Ecto neural progenitor cell (in vitro differentiated cells): ENCODE measurements around the gene MAP2K6.

ENCODE experiments used
- DNase-seq: peaks from one replicate; pipeline ENCODE4 v3.0.0-alpha.2; 2018; ENCODE audit warnings: low spot score

The MAP2K6 gene

DNA sequence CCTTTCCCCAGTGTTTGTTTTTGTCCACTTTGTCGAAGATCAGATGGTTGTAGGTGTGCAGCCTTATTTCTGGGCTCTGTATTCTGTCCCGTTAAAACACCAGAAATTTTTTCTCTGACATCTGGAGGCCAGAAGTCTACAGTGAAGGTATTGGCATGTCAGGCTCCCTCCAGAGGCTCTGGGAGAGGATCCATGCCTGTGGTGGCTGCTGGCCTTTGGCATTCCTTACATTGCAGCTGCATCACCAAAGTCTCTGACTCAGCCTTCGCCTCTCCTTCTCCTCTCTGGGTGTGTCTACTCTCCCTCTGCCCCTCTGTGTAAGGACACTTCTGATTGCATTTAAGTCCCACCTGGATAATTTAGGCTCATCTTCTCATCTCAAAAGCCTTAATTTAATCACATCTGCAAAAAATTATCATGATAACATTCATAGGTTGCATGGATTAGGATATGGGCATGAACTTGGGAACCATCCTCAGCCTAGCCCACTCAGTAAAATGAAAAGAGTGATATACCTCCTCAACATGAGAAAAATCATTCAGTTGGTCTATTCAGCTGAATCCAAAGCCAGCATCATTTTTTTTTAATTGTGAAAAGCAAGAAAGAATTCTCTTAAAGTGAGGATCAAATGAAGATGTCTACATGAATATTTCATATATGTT is 78.0 kb downstream of the MAP2K6 start:
- peak; percentile 58 for DNase-seq

DNA sequence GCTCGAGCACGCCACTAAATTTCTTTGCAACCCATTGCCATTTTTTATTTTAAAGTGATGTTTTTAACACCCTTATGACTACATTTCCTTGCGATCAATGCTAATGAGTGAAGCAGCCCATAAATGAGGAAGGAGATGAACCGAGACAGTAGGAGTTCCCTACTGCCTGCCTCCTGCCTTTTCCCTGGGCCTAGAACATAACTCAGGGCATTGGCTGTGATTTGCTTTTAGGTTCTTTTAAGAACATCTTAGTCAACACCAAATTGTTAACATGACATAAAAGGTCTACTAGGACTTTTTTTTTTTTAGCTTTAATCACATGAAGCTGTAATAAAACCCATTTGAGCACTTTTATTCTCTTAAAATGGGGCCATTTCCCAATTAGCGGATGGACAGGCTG is 81.3 kb downstream of the MAP2K6 start:
- DNase-seq, result no peak

DNA sequence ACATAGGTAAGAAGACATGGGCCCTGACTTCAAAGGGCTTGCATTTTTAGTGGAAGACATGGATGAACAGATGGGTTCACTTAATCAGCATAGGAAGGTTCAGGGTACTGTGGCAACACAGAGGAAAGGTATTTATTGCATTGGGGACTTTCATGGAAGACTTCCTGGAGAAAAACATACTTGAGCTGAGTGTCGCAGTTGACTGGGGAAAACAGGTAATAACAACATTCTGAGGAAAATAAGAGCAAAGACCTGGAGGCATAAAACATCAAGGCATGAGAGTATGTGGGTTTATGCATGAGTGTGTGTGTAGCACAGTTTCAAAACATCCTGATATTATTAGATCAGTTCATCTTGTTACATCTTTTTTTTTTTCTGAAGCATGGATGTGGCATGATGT is 82.7 kb downstream of the MAP2K6 start:
- DNase-seq, result no peak

DNA sequence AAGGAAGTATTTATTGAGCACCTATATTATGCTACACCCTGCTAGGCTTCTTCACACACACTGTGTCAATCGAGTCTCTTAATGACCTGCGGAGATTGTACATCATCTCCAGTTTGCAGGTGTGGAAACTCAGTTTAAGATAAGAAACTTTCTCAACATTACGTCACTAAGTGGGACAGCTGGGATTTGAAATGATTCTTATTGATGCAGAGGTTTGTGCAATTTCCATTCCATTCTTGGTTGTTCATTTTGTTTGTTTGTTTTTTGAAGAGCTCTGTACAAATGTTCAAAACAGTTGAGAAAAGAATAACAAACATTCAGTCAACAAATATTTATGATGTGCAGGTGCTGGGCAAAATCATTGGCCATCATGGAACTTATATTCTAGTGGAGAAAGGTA is 84.8 kb downstream of the MAP2K6 start:
- DNase-seq, result no peak

DNA sequence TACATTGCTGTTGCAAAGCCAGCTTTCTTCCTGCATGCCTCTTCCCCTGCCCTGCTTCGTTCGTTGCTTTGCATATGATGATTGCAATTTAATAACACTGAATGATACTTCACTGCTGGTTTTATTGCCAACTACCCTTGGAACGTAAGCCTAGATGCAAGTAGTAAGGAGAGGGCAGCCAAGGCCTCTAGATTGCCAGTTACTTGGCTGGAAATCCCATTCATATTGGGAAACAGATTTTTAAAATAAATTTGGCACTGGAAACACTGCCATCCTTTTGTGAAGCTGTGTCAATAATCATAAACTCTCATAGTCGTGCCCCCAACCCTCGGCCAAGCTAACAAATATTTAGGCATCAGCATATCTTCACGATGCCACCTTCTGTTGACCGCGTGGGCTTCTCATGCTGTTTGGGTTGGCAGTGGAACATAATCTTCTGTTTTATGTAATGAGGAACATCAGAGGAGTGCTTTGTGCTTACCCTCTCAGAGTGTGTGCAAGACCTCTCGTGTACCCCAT is 86.5 kb downstream of the MAP2K6 start:
- DNase-seq, result no peak

DNA sequence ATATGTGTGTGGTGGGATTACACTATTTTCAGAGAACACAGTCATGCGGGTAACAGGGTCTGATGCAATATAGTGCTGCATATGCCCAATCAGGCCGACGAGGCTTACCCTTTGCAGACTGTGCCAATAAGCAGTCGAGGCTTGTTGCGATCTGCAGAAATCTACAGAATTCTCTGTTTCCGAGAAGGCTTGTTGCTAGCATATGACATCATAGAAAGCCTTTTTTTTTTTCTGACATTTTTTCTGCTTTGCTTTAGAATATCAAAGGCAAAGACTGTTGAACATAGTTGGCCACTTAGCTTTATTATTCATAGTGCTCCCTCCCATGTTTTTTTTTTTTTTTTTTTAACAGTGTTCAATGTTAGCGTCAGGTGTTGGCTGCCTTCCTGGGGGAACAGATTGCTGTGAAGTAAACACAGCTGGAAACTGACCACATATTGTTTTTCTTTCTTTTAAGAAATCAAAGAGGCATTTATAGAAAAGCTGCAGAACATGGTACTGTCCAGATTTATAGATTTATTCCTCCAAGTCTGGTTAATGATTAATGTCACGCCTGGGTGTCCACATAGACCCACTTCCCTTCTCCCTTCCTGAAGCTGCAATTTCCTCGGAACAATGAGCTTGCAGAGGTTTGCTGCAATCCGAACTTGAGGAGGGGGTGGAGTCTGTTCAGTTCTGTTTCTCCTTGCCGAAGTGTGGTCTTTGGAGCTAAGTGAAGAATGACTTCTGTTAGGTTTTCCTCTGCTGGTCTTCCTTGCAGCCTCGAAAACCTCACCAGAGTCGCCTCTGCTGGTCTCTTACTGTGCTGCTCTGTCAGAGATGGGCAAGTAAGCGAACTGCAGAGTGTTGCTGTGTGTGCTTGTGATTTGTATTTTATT is 87.3 kb downstream of the MAP2K6 start:
- no peak for DNase-seq

DNA sequence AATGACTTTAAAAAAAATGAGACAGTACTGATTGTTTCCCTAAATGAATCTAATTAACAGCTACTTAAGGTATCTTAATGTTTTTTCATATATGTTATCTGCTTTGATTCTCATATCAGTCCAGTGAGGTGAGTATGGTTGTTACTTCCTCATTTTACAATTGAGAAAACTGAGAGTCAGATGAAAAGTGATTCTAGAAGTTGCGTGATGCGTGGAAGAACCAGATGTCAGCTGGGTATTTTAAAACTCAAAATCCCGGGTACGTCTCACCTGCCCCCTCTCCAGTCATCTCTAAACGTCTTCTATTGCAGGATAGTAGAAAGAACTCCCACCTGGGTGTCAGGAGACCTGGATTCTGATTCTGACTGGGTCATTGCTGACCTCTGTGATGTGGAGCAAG is 89.2 kb downstream of the MAP2K6 start:
- no peak for DNase-seq

DNA sequence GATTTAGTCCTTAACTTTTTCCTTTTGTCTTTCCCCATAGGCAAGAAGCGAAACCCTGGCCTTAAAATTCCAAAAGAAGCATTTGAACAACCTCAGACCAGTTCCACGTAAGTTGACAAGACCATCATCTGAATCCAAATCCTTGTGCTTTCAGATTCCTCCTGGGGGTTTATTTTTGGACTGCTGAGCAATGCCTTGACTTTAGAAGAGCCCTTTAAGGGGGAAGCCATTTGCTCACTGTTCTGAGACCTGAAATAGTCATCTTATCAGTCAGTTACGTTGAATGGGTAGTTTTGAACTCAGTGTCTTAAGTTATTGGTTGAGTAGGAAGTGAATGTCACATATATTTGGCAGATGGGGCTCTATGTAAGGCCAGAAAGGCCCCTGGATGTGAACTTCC is 91.2 kb downstream of the MAP2K6 start:
- no peak for DNase-seq

DNA sequence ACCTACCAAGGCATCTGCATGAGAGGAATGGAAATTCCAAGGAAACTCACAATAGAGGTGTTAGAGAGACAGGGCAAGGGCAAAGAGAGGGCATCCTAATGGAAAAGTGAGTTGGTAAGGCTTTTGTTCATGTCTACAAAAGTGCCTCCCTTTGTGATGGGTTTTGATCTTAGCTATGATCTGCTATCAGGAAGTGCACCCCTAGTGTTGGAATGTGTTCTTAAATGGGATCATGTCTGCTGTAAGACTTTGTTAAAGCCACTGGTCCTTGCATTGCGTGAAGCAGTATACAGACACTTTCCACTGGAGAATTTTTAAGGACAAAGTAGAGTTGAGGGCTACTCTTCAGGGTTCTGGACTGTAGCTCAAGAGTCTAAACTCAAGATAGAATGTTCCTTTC is 92.0 kb downstream of the MAP2K6 start:
- DNase-seq, result no peak

DNA sequence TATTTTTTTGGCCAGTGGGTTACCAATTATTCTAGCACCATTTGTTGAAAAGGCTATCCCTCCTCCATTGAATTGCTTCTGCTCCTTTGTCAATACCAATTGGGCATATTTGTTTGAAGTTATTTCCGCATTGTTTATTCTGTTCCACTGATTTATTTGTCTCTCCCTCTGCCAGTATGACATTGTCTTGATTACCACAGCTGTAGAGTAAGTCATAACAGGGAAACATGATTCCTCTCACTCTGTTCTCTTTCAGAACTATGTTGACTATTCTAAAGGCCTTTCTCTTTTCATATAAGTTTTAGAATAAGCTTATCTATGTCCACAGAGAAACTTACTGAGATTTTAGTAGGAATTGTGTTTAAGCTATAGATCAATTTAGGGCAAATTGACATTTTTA is 94.3 kb downstream of the MAP2K6 start:
- DNase-seq, result no peak

DNA sequence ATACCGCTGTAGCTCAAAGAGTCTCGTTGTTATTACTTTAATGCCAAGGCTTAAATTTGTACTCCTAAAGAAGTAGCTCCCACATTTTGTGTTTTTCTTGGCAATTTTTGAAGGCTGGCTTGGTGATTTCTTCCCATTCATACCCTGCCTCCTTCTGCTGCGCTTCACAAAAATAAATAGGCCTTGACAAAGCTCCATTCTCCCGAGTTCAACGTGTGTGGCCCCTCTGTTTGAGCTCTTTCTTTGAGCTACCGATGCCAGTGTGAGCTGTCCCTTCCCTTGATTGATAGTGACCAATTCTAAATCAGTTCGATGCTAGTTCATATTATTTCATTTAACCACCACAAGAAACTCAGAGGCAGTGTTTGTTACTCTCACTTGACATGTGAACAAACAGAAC is 96.8 kb downstream of the MAP2K6 start:
- DNase-seq, result no peak

DNA sequence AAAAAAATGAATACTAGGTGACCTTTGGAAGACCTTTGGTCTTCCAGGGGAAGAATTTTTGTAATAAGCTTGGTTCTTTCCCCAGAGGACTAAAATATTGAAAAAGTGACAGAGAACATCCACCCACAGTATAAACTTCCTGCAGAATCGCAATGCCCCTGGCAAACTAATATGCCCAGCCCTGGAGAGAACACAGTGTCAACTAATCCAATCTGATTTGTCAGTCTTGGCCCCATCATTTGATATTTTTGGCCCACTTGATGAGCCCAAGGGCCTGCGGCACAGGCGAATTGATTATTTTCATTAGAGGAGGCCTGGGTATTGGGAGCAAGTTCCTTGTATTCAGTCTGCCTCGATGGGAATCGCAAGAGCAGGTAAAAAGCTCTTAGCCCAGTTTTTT is 98.4 kb downstream of the MAP2K6 start:
- DNase-seq, result no peak

DNA sequence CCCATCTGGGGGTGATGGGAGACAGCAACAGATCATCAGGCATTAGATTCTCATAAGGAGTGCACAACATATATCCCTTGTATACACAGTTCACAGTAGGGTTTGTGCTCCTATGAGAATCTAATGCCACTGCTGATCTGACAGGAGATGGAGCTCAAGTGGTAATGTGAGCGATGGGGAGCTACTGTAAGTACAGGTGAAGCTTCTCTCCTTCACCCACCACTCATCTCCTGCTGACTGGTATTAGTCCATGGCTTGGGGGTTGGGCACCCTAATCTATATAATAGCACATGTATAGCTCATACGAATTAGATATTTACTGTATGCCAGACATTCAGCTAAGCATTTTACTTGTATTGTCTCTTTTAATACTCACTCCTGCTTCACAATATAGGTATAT is 101.7 kb downstream of the MAP2K6 start:
- no peak for DNase-seq

DNA sequence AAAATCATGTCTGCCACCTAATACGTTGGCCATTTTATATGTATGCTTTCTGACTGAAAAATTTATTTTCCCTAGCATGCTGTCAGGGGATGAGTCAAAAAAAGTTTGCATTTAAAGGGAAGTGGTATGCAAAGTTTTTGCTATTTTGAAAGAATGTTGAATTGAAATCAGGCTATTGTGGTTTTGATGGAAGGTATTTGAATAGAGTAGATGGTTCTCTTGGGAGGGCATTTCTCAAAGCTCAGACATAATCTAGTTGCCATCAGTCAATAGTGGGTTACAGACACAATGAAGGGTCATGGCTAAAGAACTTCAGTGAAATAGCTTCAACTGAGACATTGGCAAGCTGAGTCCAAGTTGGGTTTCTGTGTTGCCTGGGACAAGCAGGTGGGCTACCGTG is 102.4 kb downstream of the MAP2K6 start:
- no peak for DNase-seq

DNA sequence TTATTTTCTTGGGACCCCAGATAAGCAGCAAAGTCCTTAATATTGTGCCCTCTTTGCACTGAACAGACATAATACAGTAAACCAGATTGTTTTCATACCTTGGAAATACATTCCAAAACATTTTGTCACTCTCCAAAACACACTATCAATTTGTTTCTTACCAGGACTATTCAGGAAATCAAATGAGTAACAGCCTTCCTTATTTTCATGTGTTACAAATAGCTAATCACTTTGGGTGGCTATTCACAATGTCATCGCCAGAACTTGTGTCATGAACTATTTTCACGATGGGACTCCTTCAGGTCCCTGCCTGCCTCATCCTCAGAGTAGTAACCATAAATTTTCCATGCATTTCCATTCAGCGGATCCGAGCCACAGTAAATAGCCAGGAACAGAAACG is 104.5 kb downstream of the MAP2K6 start:
- no peak for DNase-seq

DNA sequence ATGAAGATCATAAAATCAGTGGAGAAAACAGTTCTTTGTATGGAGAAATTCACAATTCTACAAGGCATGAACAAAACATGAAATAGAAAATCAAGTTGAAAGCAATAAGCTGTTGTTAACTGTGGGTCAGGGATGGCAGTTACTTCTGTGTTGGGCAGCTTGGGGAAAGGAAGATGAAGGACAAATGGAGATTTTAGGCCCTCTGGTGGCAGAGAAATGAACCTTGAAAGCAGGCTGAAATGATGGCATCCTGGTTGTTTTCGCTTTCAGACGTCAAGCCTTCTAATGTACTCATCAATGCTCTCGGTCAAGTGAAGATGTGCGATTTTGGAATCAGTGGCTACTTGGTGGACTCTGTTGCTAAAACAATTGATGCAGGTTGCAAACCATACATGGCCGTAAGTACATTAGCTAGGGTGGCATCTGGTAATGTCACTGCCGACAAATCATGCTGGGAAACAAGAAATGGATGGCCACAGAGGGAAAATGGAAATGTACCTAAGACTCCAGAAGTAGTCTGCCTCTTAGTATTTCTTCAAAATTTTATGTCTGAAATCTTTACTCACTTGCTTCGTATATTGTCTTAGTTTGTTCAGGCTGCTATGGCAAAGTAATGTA is 108.9 kb downstream of the MAP2K6 start:
- no peak for DNase-seq

DNA sequence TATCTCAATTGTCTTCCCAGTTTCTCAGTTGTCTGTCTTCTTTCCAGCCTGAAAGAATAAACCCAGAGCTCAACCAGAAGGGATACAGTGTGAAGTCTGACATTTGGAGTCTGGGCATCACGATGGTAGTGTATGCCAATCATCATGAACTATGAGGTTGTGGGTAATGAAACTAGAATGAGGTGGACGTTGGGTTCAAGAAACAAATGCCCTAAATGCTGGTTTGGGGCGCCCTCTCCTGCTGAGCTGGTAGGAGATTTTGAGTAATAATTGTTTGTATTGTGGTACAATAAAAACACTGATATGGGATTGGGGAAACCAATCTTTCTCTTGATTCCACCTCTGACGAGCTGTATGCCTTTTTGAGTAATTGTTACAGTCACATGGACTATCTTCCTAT is 110.4 kb downstream of the MAP2K6 start:
- DNase-seq, result no peak

DNA sequence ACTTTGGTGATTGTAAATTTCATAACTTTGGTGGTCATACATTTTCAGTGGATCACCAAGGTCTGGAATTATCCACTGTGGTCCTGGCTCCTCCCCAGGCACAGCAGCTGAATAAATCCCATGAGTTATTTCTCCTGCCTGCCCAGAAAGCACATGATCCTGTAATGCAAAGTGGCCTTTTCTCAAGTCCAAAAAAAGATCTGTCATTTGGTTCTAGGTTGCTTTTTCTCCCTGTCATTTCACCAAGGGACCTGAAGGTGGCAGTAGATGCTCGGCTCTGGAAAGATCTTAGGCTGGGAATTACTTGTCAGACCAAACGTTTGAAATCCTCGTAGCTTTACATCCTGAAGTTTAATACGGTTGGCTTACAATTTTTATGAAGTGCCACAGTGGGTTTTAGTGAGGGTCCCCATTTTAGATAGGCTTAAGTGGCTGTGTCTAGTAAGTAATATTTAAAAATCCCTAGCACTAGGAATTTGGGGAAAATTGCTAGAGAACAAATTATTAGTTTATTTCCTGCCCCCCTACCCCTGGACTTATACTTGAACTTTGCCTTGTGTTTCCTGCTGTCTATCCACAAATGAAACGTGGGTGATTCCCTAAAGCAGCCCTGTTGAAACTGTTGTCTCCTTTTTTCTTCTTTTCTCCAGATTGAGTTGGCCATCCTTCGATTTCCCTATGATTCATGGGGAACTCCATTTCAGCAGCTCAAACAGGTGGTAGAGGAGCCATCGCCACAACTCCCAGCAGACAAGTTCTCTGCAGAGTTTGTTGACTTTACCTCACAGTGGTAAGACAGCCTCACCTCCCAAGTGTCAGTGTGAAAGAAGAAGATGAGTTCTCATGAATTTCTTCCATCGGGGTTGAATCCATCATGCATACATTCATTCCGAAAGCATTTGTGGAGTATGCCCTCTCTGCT is 111.7 kb downstream of the MAP2K6 start:
- no peak for DNase-seq

DNA sequence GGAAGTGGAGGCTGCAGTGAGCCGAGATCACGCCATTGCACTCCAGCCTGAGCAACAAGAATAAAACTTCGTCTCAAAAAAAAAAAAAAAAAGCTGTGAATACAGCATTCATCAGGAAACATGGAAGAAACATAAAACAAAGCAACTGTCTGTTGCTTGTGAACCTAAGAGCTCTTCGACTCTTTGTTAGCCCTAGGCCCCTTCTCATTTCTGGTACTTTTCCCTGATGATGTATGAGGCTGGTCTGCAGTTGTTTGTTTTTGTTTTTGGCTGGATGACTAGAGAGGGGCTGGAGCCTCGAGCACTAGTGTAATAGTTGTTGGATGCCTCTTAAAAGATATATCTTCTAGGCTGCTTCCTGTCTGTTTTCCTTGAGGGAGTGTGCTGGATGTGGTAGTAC is 113.5 kb downstream of the MAP2K6 start:
- no peak for DNase-seq

DNA sequence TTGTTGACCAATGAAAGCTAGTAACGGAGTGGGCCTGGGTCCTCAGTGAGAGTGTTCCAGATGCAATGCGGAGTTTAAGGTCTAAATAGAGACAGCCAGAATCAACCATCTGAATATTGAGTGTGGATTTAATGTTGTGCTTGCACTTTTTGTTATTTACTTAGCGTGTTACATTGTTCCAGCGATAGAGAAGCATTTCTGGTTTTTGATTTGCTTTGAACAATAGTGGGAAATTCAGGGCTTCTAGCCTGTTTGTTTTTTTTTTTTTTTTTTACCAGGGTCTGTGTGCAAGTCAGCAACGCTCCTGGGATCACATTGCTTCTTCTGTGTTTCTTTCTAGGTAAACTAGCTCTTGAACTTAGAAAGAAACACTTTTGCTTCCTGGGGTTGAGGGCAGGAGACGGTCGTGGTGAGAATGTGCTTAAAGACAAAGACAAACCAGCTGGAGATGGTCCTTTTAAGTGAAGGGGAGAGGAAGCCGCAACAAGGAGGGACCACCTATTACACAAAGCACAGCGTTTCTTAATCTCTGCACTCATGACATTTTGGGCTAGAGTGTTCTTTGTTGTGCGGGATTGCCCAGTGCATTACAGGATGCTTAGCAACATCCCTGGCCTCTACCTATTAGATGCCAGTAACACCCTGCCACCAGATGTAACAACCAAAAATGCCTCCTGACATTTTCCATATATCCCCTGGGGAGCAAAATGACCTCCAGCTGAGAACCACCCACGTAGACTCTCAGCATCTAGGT is 119.2 kb downstream of the MAP2K6 start:
- DNase-seq, result no peak

DNA sequence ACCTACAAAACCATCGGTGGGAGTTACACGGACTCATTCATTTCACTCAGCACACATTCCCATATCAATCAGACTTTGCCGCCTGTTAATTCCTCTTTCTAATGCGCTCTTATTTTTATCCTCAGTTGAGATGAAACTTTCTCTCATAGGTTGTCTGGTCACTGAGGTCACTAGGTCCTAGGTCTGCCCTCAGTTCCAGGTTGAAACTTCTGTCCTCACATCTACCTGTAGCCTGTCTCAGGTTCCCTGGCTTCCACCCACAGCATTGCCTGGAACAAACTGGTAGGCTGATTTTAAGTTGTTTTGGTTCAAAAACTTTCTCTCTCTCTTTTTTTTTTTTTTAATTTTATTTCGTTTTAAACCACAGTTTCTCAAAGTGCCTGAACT is 119.7 kb downstream of the MAP2K6 start:
- DNase-seq, result no peak
